K562 (cell line): Measurements from ENCODE around the gene ATL3. TPM values are rescaled to one million over a fixed set of nuclear protein-coding genes. Genes with fewer than 3 reads are reported as not detected.

Experiments used
- ATAC-seq: fragments of 200-7000 bp; cut with Tn5 transposase; 3 replicates; pipeline ENCODE4 v1.9.1; 2020; ENCODE audit warnings: moderate library complexity
- BruUV-seq: library from RNA; stranded (reverse); fragments of 400-500 nt; replicated peaks from 2 replicates; lab custom pipeline; 2021; lab: Mats Ljungman, UMichigan
- CTCF ChIA-PET: fragments of 300-600 bp; formaldehyde crosslinking; extraction: SDS; loops from one replicate; lab custom pipeline; 2021; ENCODE audit warnings: low intra/inter-chr PET ratio; lab: Yijun Ruan, JAX
- POLR2A ChIA-PET: fragments of 300-600, 350-650 bp; sonication (Branson Sonifier 250); formaldehyde crosslinking; extraction: SDS; loops from one replicate; lab custom pipeline; 2021; ENCODE audit warnings: antibody characterized with exemption, inconsistent platforms; lab: Yijun Ruan, JAX
- DNase-seq, 4 experiments: peaks; one replicate each; pipeline versions ENCODE4 v3.0.0 to v3.0.0-alpha.2; 2011 to 2018; ENCODE audit warnings: low spot score in 3 of 4, mixed read lengths in 3 of 4; ENCODE audit errors: extremely low read depth in 1 of 4
- FAIRE-seq: peaks from 2 replicates; lab custom pipeline; 2011; peaks lifted over from hg19 to GRCh38; lab: Jason Lieb, UNC
- H2AFZ ChIP-seq: 2 replicates; pipeline ENCODE4 v1.6.0; 2011; ENCODE audit warnings: low read depth, low read length, control low read depth, inconsistent platforms
- H3K27ac ChIP-seq: fragments of 200-600 bp; 3 replicates; pipeline ENCODE4 v1.8.0; 2011; ENCODE audit warnings: low read depth, mild to moderate bottlenecking, control low read depth, inconsistent platforms, low read length, moderate library complexity, mixed read lengths; ENCODE audit errors: extremely low read depth
- H3K27me3 ChIP-seq, 2 experiments: fragments of 300-600 bp in 1 of 2; 2 replicates in 1 of 2; 3 replicates in 1 of 2; pipeline versions ENCODE4 v1.6.0 to v1.8.0; 2011; ENCODE audit warnings: inconsistent platforms in 2 of 2, low read length in 2 of 2, mild to moderate bottlenecking in 1 of 2, mixed read lengths in 1 of 2, moderate library complexity in 1 of 2; ENCODE audit not compliant: control insufficient read depth in 2 of 2, insufficient read depth in 2 of 2
- H3K36me3 ChIP-seq: fragments of 300-600 bp; 3 replicates; pipeline ENCODE4 v1.8.0; 2011; ENCODE audit warnings: mild to moderate bottlenecking, low read length, inconsistent platforms; ENCODE audit not compliant: control insufficient read depth, insufficient read depth
- H3K4me1 ChIP-seq, 2 experiments: fragments of 200-600 bp in 1 of 2; replicated peaks in 1 of 2; 2 replicates in 1 of 2; 3 replicates in 1 of 2; pipeline versions ENCODE4 v1.5.1 to v1.8.0; 2011; ENCODE audit warnings: inconsistent platforms in 2 of 2, low read length in 2 of 2, mild to moderate bottlenecking in 1 of 2, mixed read lengths in 1 of 2, moderate library complexity in 1 of 2; ENCODE audit not compliant: control insufficient read depth in 2 of 2, insufficient read depth in 2 of 2
- H3K4me2 ChIP-seq: 2 replicates; pipeline ENCODE4 v1.6.1; 2011; ENCODE audit warnings: low read length, control low read depth, inconsistent platforms, mixed read lengths; ENCODE audit not compliant: insufficient read depth
- H3K4me3 ChIP-seq: fragments of 200-600 bp; sonication (generic), shearing (Covaris generic); 2 replicates; pipeline ENCODE4 v1.5.1; 2016; ENCODE audit warnings: control low read depth, inconsistent platforms
- H3K79me2 ChIP-seq: fragments of 200-600 bp; 3 replicates; pipeline ENCODE4 v1.8.0; 2011; ENCODE audit warnings: low read length, inconsistent platforms; ENCODE audit not compliant: control insufficient read depth, insufficient read depth
- H3K9ac ChIP-seq, 2 experiments: 2 replicates each; pipeline versions ENCODE4 v1.6.0 to v1.6.1; 2011; ENCODE audit warnings: low read depth in 2 of 2, low read length in 2 of 2, control low read depth in 1 of 2, inconsistent platforms in 1 of 2, mild to moderate bottlenecking in 1 of 2, mixed read lengths in 1 of 2; ENCODE audit not compliant: insufficient read depth in 1 of 2
- H3K9me1 ChIP-seq: one replicate; pipeline ENCODE4 v1.6.0; 2011; ENCODE audit warnings: inconsistent platforms, mild to moderate bottlenecking, low read length, moderate library complexity; ENCODE audit not compliant: control insufficient read depth, insufficient read depth
- H3K9me3 ChIP-seq: replicated peaks from 2 replicates; pipeline ENCODE4 v1.5.1; 2011; ENCODE audit warnings: low read depth, low read length, inconsistent platforms; ENCODE audit not compliant: control insufficient read depth, insufficient read depth
- H4K20me1 ChIP-seq: replicated peaks from 2 replicates; pipeline ENCODE4 v1.6.1; 2011; ENCODE audit warnings: low read length, inconsistent platforms, mixed read lengths; ENCODE audit not compliant: control insufficient read depth, insufficient read depth
- BRD4 ChIP-seq: fragments of 200-600 bp; sonication (generic); IDR thresholded peaks from 2 replicates; pipeline ENCODE4 v1.6.1; 2017; ENCODE audit warnings: inconsistent platforms
- CCNT2 ChIP-seq: IDR thresholded peaks from 2 replicates; pipeline ENCODE4 v1.6.1; 2011; ENCODE audit warnings: borderline replicate concordance, low read depth, mild to moderate bottlenecking, moderate library complexity, mixed read lengths, low read length; ENCODE audit not compliant: insufficient read length; ENCODE audit errors: extremely low read depth
- ZNF184 ChIP-seq: sonication (generic); formaldehyde crosslinking; IDR thresholded peaks from 2 replicates; pipeline ENCODE4 v1.5.0; 2020; ENCODE audit warnings: missing genetic modification reagents
- WGBS: fragments of 100-300 bp; shearing (Covaris generic); methylation state at CpG from one replicate; pipeline ENCODE4 v1.1.6; 2016; ENCODE audit warnings: low coverage, mixed read lengths; ENCODE audit not compliant: insufficient coverage; ENCODE audit errors: missing lambda C conversion rate; 5-methylcytosine and 5-hydroxymethylcytosine counted together
- in situ Hi-C: fragments of 300-500 bp; cut with MboI; formaldehyde crosslinking; loops from 4 replicates; pipeline ENCODE4 v1.15.0; 2018; ENCODE audit warnings: inconsistent platforms, mixed read lengths
- intact Hi-C: fragments of 100-400 bp; cut with micrococcal nuclease; formaldehyde crosslinking; loops from 2 replicates; pipeline ENCODE4 v1.14.2; 2022
- polyA plus RNA-seq, 8 experiments: library from polyadenylated mRNA; depleted of rRNA in 4 of 8; stranded (reverse) in 5 of 8; unstranded in 3 of 8; fragments of >200 nt; fragmentation: Nextera tagmentation in 2 of 8; fragmentation: Illumina TruSeq in 1 of 8; extraction: Ambion mirVana in 2 of 8; extraction: Trizol in 1 of 8; gene quantifications; 2 replicates each; pipeline versions ENCODE4 v1.2.1 to v1.2.3, GENCODE V29; 2011 to 2014; ENCODE audit warnings: inconsistent platforms in 1 of 8, missing spikeins in 1 of 8
- total RNA-seq, 7 experiments: library from RNA; depleted of rRNA in 6 of 7; stranded (reverse); fragments of >200 nt in 6 of 7; fragmentation: Illumina TruSeq in 2 of 7; extraction: Trizol in 2 of 7; gene quantifications; 2 replicates each; pipeline versions ENCODE4 v1.2.1 to v1.2.3, GENCODE V29; 2011 to 2021; ENCODE audit warnings: low replicate concordance in 1 of 7
- TF ChIP-seq, protein P1 (sequence below): fragments of 450-650 bp; IDR thresholded peaks from 2 replicates; pipeline ENCODE4 v1.6.1; 2016
- TF ChIP-seq, protein P2 (sequence below): sonication (generic); formaldehyde crosslinking; IDR thresholded peaks from 2 replicates; pipeline ENCODE4 v1.9.0; 2022; ENCODE audit warnings: mild to moderate bottlenecking, missing genetic modification reagents

Gene ATL3
- total and polyA plus RNA-seq, 9 of the 15 experiments (the other 6 are each of a cell fraction or from before 2014, with no cell fraction given): 18.2 to 39.8 (median 23.9) TPM

DNA sequence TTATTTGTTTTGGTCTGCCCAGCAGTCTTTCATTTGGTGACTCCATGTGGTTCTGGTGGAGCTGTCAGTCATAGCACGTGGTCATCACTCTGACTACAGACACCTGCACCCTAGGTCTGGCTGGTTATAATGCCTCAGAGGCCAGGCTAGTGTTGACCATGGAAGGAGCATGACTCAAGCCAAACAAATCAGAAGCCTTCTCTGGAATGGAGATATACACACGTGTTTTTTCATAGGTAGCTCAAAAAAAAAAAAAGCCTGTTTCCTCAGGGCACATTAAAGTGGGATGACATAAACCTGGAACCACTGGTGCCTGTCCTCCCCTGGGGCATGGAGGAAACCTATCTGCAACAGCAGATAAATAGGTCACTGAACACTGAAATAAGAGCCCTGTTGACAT is 48.9 kb downstream of the ATL3 start:
- Histone ChIP-seq H4K20me1 (no peaks in the 10 kb centered on the region), H3K4me3 (no peak overlapping the region), H3K9me1 (no peaks in the 10 kb centered on the region), H3K4me2 (no peak overlapping the region), H3K27me3 (no peaks in the 10 kb centered on the region), H2AFZ (0 out of 2 replicates have a peak overlapping the region, but pooled peaks have one; percentile 49), H3K4me1 (peaks cover 10% of the 10 kb centered on the region in 2 experiments; a peak in 3 of 5 replicates), H3K9me3 (no peaks in the 10 kb centered on the region), H3K27ac (no peak overlapping the region), H3K36me3 (no peaks in the 10 kb centered on the region), H3K9ac (no peak overlapping the region), H3K79me2 (no peaks in the 10 kb centered on the region)
- ChIA-PET CTCF (no interaction called here), POLR2A (interaction anchor here (0.6 to 1.0 kb wide), 2 partner anchors 10 to 1335 kb away, joined by 3 to 4 read pairs; no protein-coding TSS in a partner anchor)
- TF ChIP-seq, protein P1, sequence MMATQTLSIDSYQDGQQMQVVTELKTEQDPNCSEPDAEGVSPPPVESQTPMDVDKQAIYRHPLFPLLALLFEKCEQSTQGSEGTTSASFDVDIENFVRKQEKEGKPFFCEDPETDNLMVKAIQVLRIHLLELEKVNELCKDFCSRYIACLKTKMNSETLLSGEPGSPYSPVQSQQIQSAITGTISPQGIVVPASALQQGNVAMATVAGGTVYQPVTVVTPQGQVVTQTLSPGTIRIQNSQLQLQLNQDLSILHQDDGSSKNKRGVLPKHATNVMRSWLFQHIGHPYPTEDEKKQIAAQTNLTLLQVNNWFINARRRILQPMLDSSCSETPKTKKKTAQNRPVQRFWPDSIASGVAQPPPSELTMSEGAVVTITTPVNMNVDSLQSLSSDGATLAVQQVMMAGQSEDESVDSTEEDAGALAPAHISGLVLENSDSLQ: peak; percentile 85
- no peak for TF ChIP-seq BRD4
- TF ChIP-seq, protein P2, sequence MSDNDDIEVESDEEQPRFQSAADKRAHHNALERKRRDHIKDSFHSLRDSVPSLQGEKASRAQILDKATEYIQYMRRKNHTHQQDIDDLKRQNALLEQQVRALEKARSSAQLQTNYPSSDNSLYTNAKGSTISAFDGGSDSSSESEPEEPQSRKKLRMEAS (CRISPR knock-in tag): 0 out of 2 replicates have a peak, but pooled peaks have one; percentile 43
- ATAC-seq (peak; percentile 33; the same call in 2 of the 3 replicates), FAIRE-seq (no peak), DNase-seq (no peak)
- WGBS: 3% methylated on average over 2 of the region's 2 CpGs
- BruUV-seq: no TSS peak
- intact Hi-C loops: no loop called here
- in situ Hi-C loops: no loop called here

DNA sequence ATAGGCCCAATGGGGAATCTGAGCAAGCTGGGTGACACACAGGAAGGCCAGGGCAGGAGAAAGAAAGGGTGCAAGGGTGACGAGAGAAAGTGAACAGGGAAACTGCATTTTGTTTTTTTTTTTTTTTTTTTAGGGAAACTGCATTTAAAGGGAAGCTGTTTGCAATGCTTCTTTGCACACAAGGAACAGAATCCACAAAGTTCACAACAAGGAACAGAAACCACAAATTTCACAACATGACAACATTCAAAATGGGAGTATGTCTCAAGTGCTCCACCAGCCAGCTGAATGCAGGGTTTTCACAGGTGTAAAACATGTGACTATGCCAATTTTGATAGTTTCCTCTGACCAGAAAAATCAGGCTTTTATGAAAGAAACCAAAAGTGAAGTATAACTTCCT is 50.1 kb downstream of the ATL3 start:
- no peaks in the 10 kb centered on the region for H3K9me1 ChIP-seq
- ATAC-seq: no peak
- H3K9me3 ChIP-seq: no peaks in the 10 kb centered on the region
- no TSS peak for BruUV-seq
- no peaks in the 10 kb centered on the region for H3K79me2 ChIP-seq
- no peak for FAIRE-seq
- no peak for DNase-seq
- peaks cover 9 to 10% of the 10 kb centered on the region in 2 experiments; a peak in 3 of 5 replicates for H3K4me1 ChIP-seq
- WGBS: 30% methylated on average over 1 of the region's 1 CpG
- H3K4me2 ChIP-seq: no peak overlapping the region
- no peaks in the 10 kb centered on the region for H3K36me3 ChIP-seq
- no peak for TF ChIP-seq CCNT2
- 0 out of 2 replicates have a peak, but pooled peaks have one; percentile 50 for TF ChIP-seq ZNF184 (CRISPR knock-in tag)
- ChIA-PET CTCF (interaction anchor here (0.7 kb wide), 1 partner anchor 141 kb away, joined by 4 read pairs; no protein-coding TSS in a partner anchor), POLR2A (no interaction called here)
- peak overlapping the region in 1 of 2 experiments; percentile 7; a peak in 1 of 4 replicates for H3K9ac ChIP-seq
- H4K20me1 ChIP-seq: no peaks in the 10 kb centered on the region
- in situ Hi-C loops (no loop called here), intact Hi-C loops (no loop called here)
- no peak overlapping the region for H3K27ac ChIP-seq
- no peak overlapping the region for H3K4me3 ChIP-seq
- H2AFZ ChIP-seq: no peak overlapping the region
- H3K27me3 ChIP-seq: no peaks in the 10 kb centered on the region
